Iris pigment epithelial cell (primary cell): ENCODE measurements around the gene PLCXD3.
"Not testable (repeated sequence)": the region's sequence is repeated elsewhere in the genome, so short reads cannot be mapped to it uniquely, and the experiment has no call there.

Experiments
- DNase-seq: peaks from one replicate; pipeline ENCODE4 v3.0.0-alpha.2; 2011; ENCODE audit warnings: low read depth

Gene PLCXD3

GRCh38 chr5:41493490-41494126, 16.8 kb downstream of the PLCXD3 start:
- DNase-seq: not testable (repeated sequence)

- no peak for DNase-seq
These were observed 24.9 kb downstream of the PLCXD3 start for GRCh38 chr5:41485533-41485932.

- DNase-seq: no peak
These were observed 27.7 kb downstream of the PLCXD3 start for GRCh38 chr5:41482715-41483114.

GRCh38 chr5:41482173-41482572, 28.2 kb downstream of the PLCXD3 start:
- DNase-seq: no peak

GRCh38 chr5:41471571-41472208, 38.7 kb downstream of the PLCXD3 start:
- DNase-seq: not testable (repeated sequence)

GRCh38 chr5:41465493-41466171, 44.8 kb downstream of the PLCXD3 start:
- DNase-seq: no peak

GRCh38 chr5:41459557-41459956, 50.8 kb downstream of the PLCXD3 start:
- DNase-seq: no peak

- no peak for DNase-seq
These were observed 53.3 kb downstream of the PLCXD3 start for GRCh38 chr5:41457094-41457493.

- no peak for DNase-seq
These were observed 57.9 kb downstream of the PLCXD3 start for GRCh38 chr5:41452506-41452905.

GRCh38 chr5:41447650-41448510, 62.5 kb downstream of the PLCXD3 start:
- DNase-seq: no peak

- DNase-seq: peak; percentile 11
These were observed 64.4 kb downstream of the PLCXD3 start for GRCh38 chr5:41445937-41446563.

GRCh38 chr5:41435276-41435675, 75.1 kb downstream of the PLCXD3 start:
- no peak for DNase-seq

GRCh38 chr5:41433552-41434181, 76.7 kb downstream of the PLCXD3 start:
- DNase-seq: peak; percentile 25

- DNase-seq: no peak
These were observed 77.7 kb downstream of the PLCXD3 start for GRCh38 chr5:41432481-41433253.

GRCh38 chr5:41427505-41427904, 82.9 kb downstream of the PLCXD3 start:
- DNase-seq: no peak

GRCh38 chr5:41425736-41426135, 84.7 kb downstream of the PLCXD3 start:
- no peak for DNase-seq

- no peak for DNase-seq
These were observed 89.8 kb downstream of the PLCXD3 start for GRCh38 chr5:41420492-41421067.

- DNase-seq: peak; percentile 58
These were observed 92.0 kb downstream of the PLCXD3 start for GRCh38 chr5:41418220-41419031.

GRCh38 chr5:41416336-41416735, 94.1 kb downstream of the PLCXD3 start:
- DNase-seq: no peak
